CD4-positive, alpha-beta T cell treated with Interleukin-12 subunit alpha and Interleukin-12 subunit beta, for 1 hour (primary cell): Measurements from ENCODE around the gene CCNY.
"Not testable (repeated sequence)": the region's sequence is repeated elsewhere in the genome, so short reads cannot be mapped to it uniquely, and the experiment has no call there.

ENCODE experiments used
- DNase-seq: peaks from one replicate; pipeline ENCODE4 v3.0.0-alpha.2; 2020

Gene CCNY

GRCh38 chr10:35412003-35412723, 75.9 kb downstream of the CCNY start:
- no peak for DNase-seq

DNA sequence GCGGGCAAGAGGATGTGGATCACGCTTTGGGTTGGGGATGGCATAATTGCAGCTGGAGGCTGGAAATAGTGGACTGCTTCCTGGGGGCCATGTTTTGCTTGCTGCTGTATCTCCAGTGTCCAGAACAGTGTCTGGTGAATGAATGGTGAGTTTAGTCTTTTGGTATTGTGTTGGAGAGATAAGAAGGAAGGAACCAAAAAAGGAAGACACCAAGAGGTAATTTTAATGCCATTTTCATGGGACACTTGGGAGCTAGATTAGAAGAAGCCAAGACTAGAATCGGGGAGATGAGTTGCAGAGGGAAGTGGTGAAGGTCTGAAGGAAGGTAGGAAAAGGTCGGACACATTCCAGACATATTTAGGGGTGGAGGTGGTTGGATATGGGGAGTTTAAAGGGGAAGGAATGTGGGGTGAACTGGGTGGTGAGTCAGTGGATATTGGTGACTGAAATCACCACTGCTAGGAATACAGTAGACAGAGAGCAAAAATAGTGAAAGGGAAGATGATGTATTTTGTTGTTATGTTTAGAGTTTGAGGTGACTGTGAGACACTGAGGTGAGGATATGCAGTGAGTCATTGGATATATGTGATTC, 76.7 kb downstream of the CCNY start:
- DNase-seq, result no peak

- no peak for DNase-seq
Measured at GRCh38 chr10:35413985-35414861, 77.9 kb downstream of the CCNY start.

DNA sequence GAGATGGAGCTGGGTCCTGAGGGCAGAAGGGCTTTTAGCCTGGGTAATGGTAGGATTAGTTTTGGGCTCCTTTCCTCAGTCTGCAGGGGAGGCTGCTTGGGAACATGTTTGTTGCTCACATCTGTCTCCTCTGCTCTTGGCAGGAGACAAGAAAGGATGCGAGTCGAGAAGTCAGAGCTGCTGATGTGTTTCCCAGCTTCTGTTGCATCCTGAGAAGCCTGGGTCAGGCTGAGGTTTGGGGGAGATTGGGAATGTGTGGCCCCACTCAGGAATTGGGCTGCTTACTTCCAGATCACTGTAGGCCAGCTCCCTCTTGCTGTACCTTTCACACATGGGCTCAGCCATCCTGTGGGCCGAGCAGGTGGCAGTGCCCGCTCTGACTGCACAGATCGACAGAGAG, 79.2 kb downstream of the CCNY start:
- DNase-seq, result no peak

GRCh38 chr10:35416619-35417312, 80.5 kb downstream of the CCNY start:
- no peak for DNase-seq

- DNase-seq, result no peak
Measured at GRCh38 chr10:35417313-35417625, 81.0 kb downstream of the CCNY start.

DNA sequence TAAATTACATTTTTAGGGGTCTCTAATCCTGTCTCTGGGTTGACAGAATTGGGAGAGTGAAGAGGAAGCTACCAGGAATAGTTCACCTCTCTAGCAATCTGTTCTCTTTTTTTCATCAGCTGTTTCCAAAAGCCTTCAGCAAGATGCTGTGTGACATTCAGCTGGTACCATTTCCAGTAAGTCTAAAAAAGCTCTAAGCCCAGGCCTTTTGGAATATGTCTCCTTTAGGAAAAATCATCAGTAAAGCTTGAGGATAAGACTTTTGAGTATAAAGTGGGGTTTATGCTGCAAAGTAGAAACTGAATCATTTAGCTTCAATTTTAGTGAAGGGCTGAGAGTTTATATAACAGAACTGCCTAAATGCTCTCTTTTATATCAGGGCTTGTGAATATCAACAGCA, 81.5 kb downstream of the CCNY start:
- DNase-seq, result no peak

- not testable (repeated sequence) for DNase-seq
Measured at GRCh38 chr10:35418580-35418979, 82.3 kb downstream of the CCNY start.

- no peak for DNase-seq
Measured at GRCh38 chr10:35420044-35420443, 83.7 kb downstream of the CCNY start.

DNA sequence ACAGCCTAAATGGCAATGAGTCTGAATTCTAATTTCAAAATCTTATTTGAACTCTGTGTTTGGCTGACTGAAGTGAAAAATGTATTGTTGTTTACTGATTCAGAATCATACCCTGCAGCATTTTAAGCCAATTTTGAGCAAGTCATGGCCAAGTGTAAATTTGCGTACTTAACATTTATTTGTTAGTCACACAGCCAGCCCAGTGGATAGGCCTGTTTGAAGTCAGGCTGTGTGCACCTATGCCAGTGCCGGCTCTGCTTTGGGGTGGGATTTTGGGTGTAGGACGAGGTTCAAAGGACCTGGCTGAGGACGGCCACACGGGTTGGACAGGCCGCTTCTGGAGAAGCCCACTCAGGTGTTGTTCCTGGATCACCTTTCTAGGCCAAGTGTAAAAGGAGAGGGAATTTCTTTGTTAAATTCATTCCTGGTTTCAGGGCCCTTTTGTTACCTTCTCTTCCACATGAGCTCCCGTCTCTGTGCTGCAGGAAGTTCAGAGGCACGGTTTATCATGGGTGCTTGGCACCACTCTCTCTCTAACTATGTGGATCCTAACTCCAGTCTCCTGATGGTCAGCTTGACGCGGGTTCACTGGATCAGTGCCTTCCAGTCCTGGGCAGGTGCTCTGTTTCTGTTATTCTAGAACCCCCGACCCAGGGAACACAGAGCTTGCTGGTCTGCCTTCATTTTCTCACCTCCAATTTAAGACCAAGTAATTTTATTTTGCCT, 84.7 kb downstream of the CCNY start:
- DNase-seq, result no peak

DNA sequence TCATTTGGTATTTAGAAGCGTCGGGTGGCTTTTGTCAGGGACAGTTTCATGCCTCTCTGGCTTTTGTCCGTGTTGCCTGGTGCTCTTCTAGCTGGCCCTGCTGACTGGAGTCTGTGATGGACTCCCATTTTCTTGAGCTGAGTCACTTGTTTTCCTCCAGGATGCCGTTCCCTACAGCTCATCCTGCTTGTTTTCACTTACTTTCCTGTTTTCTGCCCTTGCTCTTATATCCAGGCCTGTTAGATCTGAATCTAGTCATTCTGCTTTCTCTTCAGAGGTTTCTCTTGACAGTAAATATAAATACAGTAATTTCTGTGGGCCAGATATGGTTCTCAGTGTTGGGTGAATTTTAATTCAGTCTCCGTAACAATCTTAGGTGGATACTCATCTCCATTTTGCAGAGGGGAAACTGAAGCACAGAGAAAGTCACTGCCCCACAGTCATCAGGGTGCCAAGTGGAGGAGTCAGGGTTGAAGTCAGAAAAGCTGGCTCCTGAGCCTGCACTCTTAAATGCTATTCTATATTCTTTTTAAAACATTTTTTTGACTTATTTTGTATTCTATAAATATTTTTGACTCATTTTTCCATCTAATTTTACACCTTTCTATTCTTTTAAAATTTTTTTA, 85.4 kb downstream of the CCNY start:
- no peak for DNase-seq

- DNase-seq, result no peak
Measured at GRCh38 chr10:35422228-35422627, 85.9 kb downstream of the CCNY start.

DNA sequence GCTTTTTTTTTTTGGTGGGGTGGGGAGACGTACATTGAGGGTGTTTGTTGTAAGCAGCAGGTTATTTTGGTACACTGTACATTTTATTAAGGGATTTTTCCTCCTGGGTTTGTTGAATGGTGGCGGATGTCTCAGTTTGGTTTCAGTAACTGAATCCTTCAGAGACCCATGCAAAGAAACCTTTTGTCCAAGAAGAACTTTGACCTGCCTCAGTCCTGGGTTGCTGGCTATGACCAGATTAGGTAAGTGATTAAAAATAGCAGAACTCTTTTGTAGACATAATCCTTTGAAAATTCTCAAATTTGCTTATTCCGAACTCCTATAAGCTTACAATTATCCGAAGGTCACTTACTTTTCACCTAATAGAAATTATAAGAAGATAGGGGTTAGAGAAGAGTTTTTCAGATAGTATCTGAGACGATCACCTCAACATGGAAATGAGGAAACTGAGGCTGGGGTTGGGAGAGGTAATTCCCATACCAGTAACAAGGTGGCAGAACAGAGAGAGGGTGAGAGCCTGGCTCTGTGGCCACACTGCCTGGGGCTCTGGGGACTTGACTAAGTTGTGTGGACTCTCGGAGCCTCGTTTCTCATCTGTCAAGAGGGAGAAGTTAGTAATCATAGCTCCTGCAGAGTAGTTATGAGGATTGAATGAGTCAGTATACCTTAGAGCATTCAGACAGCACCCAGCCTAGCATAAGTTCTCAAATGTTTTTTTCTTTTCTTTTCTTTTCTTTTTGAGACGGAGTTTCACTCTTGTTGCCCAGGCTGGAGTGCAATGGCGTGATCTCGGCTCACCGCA, 87.4 kb downstream of the CCNY start:
- no peak for DNase-seq

DNA sequence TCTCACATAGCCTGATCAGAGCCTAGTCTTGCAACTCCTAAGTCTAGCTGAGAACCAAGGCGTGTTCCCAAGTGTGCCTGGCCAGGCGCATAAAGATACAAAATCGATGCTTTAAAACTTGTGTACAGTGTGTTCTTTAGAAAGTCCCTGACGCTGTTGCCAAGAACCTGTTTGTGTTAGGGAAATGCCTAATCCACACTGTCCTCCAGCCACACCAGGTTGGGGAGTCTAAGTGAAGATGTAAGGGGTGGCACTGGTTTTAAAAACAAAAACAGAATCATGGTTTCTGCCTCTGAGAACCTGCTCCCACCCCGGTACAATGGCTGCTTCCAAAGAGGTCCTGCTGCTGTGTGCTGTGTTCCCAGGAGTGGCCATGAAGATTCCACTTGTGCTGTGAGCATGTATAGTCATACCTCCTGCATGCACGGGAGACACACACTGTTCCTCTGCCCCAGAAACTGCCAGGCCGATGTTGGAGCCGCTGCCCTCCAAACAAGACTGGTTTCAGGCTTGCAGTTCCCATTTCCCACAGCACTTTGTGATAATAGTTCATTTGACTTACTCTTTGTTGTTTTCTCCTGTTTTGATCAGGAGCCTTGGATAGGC, 88.5 kb downstream of the CCNY start:
- DNase-seq, result no peak

DNA sequence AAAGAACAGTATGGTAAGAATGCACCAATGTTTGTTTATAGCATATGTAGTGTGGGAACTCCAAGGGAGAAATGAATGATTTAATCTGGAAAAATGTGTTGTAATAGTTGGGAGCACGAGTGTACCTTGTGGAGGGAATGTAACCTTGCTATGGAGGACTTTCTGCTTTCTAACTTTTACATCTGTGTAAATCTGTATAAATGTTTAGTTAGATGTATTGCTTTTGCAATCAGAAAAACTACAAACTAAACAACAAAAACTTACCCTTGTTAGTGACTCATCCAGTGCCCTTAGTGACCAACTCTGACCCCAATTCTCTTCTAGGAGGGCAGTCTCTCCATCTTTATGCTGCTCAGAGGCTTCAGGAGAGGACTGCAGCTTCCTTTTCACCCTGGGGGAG, 89.3 kb downstream of the CCNY start:
- DNase-seq, result no peak

GRCh38 chr10:35426657-35427056, 90.3 kb downstream of the CCNY start:
- no peak for DNase-seq

GRCh38 chr10:35427543-35427942, 91.2 kb downstream of the CCNY start:
- DNase-seq, result no peak

DNA sequence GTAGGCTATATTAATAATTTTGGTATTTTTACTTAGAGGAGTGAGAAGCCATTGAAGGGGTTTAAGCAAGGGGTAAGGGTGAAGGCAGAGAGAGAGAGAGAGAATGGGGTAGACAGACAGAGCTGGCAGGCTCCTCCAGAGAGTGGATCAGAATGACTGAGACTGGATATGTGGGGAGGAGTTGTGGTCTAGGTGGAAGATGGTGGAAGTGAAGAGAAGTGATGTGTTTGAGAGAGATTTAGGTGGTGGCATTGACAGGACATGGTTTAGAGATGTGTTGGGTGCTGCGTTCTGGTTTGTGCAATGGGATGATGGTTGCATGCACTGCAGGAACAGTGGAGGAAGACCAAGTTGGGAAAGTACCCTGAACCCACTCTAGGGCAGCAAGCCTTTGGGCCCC, 92.2 kb downstream of the CCNY start:
- no peak for DNase-seq

DNA sequence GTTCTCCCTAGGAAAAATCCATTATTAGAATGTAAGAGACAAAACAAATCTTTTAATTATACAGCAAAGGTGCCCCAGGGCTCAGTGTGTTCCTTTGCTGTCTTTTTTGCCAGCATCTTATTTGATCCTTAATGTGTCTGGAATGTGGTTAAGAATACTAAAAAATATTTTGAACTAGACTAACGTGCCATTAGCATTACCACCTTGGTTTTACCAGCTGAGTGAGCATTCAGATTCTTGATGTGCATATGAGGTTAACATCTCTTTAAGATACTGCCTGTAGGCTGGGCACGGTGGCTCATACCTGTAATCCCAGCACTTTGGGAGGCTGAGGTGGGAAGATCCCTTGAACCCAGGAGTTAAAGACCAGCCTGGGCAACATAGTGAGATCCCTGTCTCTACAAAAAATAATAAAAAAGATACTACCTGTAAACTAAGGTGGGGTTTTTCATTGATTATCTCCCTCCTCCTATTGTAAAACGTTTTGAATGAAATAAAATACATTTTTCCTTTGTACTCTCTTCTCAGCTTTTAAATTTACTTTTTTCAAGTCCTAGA, 96.6 kb downstream of the CCNY start:
- no peak for DNase-seq

- DNase-seq, result no peak
Measured at GRCh38 chr10:35433851-35434426, 97.6 kb downstream of the CCNY start.
